Skeletal muscle tissue (tissue), 4 donors: ENCODE data around the gene TNIP2. TPM values are rescaled to one million over a fixed set of nuclear protein-coding genes. Genes with fewer than 3 reads are reported as not detected.

Experiments used
- H3K27ac ChIP-seq: one replicate; pipeline ENCODE4 v1.7.0; 2013; ENCODE audit warnings: mild to moderate bottlenecking, low read depth, low read length, inconsistent platforms
- H3K27me3 ChIP-seq, 3 donors: one replicate each; pipeline ENCODE4 v1.7.0; 2013; ENCODE audit warnings: low read length in 3 of 3; ENCODE audit not compliant: control insufficient read depth in 3 of 3, insufficient read depth in 3 of 3
- H3K36me3 ChIP-seq, 3 donors: one replicate each; pipeline ENCODE4 v1.7.0; 2013; ENCODE audit warnings: low read length in 3 of 3; ENCODE audit not compliant: control insufficient read depth in 3 of 3, insufficient read depth in 3 of 3
- H3K4me1 ChIP-seq, 3 donors: one replicate each; pipeline ENCODE4 v1.7.0; 2013; ENCODE audit warnings: low read length in 3 of 3, mild to moderate bottlenecking in 3 of 3; ENCODE audit not compliant: control insufficient read depth in 3 of 3, insufficient read depth in 3 of 3
- H3K4me3 ChIP-seq, 3 donors: one replicate each; pipeline ENCODE4 v1.7.0; 2013; ENCODE audit warnings: low read length in 3 of 3
- H3K9ac ChIP-seq, 3 donors: one replicate each; pipeline ENCODE4 v1.7.0; 2013; ENCODE audit warnings: low read length in 3 of 3, mild to moderate bottlenecking in 3 of 3, moderate library complexity in 2 of 3, low read depth in 1 of 3
- H3K9me3 ChIP-seq, 3 donors: one replicate each; pipeline ENCODE4 v1.7.0; 2013; ENCODE audit warnings: low read length in 3 of 3; ENCODE audit not compliant: control insufficient read depth in 3 of 3
- total RNA-seq: library from RNA; depleted of rRNA; stranded (reverse); fragments of >200 nt; gene quantifications from one replicate; pipeline ENCODE4 v1.2.3, GENCODE V29; 2014
- donor health status: Osteomylitis.

TNIP2 gene
- total RNA-seq, 1 donor from 2014 or later, result 14.6 TPM

DNA sequence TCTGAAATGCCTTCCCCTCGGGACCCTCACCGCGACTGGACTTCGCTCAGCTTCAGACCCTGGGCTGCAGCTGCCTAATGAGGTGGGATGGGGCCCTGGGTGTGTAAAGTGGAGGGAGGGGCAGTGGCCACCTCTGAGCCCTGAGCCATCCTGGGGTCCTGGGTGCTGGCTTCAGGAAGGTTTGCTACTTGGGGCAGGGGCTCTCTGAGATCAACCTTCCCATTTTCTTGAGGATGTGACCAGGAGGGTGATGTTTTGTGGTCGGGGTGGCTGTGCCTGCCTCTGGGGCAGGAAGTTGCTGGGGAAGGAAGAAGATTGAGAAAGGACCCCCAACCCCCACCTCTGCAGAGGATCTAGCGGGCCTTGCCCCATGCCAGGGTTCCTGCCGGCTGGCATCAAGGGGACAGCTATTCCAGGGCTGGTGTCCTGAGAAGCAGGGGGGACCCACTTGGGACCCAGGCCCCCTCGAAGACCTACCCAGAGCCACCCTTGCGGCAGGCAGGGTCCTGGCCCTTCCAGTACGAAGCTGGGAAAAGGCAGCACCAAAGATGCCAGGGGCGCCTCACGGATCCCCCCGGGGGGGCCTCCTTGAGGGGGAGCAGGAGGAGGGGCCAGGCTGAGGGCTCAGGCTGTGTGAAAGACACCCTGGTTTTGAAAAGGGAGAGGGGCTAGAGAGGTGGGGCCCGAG, 43.2 kb upstream of the TNIP2 start:
- Histone ChIP-seq H3K27ac (peak overlapping the region; percentile 87), H3K36me3 (no peaks in the 10 kb centered on the region), H3K9ac (peak overlapping the region in 1 of 3 donors; percentile 38), H3K4me1 (peaks cover 73 to 91% (median 86%) of the 10 kb centered on the region in 3 donors), H3K27me3 (no peaks in the 10 kb centered on the region), H3K4me3 (peak overlapping the region in 2 of 3 donors; percentile 3 to 9), H3K9me3 (no peaks in the 10 kb centered on the region)

DNA sequence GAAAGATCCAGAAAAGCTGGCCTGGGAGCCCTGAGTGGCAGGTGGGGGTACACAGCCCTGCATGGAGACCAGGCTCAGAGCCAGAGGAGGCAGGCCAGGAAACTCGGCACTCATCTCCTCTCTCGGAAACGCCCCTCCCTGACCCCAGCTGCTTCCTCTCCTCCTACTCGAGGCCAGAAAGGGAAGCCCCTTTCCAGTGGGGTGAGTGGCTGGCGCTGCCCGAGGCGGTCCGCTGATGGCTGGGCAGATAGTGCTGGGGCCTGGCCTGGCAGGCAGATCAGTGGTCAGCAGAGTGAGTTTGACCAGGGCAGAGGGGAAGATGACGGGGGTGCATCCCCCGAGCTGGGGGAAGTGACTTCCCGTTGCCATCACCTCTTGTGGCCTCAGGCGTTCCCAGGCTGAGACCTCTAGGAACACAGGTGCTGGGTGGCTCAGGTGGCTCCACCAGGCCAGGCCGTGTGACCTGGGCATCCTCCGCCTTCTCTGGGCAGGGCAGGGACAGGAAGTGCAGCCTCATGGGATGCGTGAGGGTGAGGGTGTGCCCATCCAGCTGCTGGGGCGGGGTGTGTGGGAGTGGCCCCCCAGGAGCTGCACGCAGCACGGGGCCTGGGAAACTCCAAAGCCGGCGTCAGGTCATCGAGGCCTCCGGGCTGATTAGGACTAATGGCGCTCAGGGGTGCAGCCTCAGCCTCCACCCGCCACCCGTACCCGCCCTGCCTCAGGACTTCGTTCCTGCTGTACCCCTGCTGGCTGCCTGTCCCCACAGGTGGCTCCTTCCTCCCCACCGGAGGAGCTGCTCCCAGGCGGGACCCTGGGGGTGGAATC, 42.5 kb upstream of the TNIP2 start:
- H3K27ac ChIP-seq, result peak overlapping the region; percentile 87
- no peaks in the 10 kb centered on the region for H3K36me3 ChIP-seq
- H3K4me3 ChIP-seq, result peak overlapping the region in 2 of 3 donors; percentile 3 to 22
- no peaks in the 10 kb centered on the region for H3K27me3 ChIP-seq
- peaks cover 75 to 91% (median 87%) of the 10 kb centered on the region in 3 donors for H3K4me1 ChIP-seq
- peak overlapping the region in 2 of 3 donors; percentile 33 to 38 for H3K9ac ChIP-seq
- no peaks in the 10 kb centered on the region for H3K9me3 ChIP-seq

DNA sequence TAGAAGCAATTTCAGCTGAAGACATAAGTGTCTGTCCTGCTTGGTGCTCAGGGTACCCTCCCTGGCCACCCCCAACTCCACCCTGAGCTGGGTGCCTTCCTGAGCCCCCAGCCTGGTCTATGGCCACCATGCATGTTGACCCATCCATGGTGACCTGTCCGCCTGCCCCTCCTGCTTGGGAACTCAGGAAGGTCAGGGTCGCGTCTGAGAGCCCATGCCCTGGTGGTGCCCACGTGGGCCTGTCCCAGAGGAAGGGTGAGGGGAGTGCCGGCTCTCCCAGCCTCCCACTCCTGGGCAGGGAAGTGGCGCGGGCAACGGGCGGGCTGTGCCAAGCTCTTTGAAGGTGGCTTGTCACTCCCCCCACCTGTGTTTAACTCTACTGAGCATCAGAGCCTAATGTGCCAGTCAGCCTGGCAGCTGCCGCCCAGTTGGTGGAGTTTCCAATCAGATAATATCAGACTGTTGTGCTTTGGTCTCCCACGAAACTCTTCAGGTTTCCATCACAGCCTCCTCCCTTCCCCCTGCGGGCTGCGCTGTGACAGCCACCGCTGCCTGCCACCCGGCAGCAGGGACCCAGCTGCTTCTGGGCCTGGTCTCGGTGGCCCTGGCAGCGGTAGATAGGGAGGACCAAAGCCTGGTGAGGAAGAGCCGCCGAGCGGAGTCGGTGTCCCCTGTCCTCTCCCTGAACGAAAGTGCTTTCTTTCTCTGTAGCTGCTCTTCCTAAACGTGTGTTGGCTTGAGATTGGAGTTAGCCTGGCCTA, 41.6 kb upstream of the TNIP2 start:
- no peak overlapping the region for H3K4me3 ChIP-seq
- H3K9ac ChIP-seq, result peak overlapping the region in 1 of 3 donors; percentile 14
- peaks cover 76 to 83% (median 81%) of the 10 kb centered on the region in 3 donors for H3K4me1 ChIP-seq

DNA sequence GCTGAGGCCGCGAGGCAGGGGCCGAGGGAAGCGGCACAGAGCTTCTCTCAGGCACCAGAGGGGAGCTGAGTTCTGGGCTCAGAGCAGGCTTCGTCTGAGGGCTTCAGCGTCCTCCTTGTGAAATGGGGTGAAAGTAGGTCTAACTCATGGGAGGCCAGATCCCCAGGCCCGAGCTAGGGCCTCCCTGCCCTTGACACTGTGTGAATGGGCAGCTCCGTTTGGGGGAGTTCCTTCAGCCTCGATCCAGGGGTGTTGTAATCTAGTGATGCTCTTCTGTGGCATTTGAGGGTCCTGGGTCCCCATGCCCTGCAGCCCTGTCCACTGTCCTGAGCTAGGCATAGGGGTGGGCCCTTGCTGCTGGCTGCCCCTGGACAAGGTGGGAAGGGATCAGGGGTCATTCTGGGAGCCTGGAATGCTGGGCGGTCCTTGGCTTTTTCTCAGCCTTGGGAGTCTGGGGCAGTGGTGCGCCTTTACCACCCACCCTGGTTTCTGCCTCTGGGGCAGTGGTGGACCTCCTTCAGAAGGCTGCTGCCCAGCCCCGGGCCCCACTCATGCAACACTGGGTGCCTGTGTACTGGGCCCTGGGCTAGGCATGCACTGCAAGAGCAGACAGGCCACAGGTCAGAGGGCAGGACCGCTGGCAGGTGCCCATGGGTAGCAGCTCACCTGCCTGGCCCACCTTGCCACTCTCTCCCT, 40.9 kb upstream of the TNIP2 start:
- H3K9me3 ChIP-seq, result no peaks in the 10 kb centered on the region
- H3K27me3 ChIP-seq, result no peaks in the 10 kb centered on the region
- H3K27ac ChIP-seq, result no peak overlapping the region
- peaks cover 75 to 86% (median 81%) of the 10 kb centered on the region in 3 donors for H3K4me1 ChIP-seq
- no peaks in the 10 kb centered on the region for H3K36me3 ChIP-seq
- H3K9ac ChIP-seq, result peak overlapping the region in 1 of 3 donors; percentile 25
- no peak overlapping the region for H3K4me3 ChIP-seq

More for the DNA sequence above, 41.6 kb upstream of the TNIP2 start:
- H3K36me3 ChIP-seq, result no peaks in the 10 kb centered on the region
- H3K27me3 ChIP-seq, result no peaks in the 10 kb centered on the region
- no peaks in the 10 kb centered on the region for H3K9me3 ChIP-seq
- peak overlapping the region; percentile 87 for H3K27ac ChIP-seq

DNA sequence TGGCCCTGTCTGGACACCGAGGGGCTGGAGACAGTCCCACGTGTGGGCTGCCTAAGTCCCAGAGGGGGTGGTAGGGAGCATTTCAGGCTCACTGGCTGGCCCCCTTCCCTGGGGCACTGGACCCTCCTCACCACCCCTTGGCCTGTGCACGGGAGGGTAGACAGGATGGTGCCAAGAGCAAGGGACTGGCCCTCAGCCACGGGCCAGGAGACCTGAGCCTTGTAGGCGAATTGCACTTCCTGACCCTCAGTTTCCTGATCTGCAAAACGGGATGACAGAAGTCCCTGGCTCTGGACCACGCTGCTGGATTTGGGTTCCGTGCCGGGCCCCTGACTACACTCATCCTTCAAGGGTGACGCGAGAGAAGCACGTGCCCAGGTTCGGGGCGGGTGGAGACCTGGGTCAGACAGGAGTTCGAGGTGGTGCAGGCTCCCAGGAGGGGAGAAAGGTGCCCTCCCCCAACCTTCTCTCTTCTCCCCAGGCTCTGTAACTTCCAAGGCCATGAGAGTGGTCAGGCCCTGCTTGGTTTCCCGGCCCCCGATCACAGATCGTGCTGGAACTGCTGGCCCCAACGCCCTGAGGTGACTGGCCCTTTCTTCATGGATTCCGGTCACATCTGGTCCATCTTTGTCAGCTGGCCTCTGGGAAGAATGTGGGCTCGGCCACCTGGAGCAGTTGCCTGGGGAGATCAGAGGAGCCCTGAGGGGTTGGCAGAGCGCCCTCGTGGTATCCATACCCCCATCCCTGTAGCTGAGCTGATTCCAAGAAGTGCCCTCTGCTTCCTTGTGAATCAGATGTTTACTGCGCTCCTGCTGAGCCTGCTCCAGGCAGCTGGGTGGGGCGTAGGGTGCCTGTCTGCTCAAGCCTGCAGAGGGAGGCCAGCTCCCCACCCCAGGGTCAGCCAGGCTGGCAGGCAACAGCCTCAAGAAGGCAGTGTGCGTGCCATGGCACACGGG, 40.0 kb upstream of the TNIP2 start:
- H3K9ac ChIP-seq, result peak overlapping the region in 1 of 3 donors; percentile 25
- no peak overlapping the region for H3K4me3 ChIP-seq
- H3K36me3 ChIP-seq, result no peaks in the 10 kb centered on the region
- H3K27ac ChIP-seq, result no peak overlapping the region
- no peaks in the 10 kb centered on the region for H3K9me3 ChIP-seq
- H3K27me3 ChIP-seq, result no peaks in the 10 kb centered on the region
- peaks cover 73 to 81% (median 80%) of the 10 kb centered on the region in 3 donors for H3K4me1 ChIP-seq

DNA sequence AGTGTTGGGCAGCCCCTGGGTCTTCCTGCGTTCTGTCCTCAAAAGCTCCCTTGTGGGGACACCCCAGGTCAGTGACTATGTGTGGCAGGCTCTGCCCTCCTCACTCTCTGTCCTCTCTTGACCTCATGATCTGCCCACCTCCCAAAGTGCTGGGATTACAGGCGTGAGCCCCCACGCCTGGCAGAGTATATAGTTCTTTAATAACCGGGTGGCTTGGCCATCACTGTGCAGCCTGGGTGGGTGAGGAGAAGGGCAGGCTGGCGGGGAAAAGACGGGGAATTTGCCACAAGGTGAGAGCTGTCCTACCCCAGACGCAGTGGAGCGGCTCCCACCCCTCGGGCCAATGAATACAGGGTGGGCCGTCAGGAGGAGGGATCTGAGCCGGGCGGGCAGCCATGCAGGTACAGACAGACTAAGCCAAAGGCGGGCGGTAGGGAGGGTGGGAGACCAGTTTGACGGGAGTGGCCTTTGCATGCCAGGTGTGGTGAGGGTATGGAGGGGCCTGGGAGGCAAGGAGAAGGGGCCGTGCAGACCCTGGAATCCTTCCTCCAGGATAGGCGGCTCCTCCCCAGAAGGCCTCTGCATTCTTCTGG, 39.3 kb upstream of the TNIP2 start:
- H3K27ac ChIP-seq, result peak overlapping the region; percentile 62
- peak overlapping the region in 1 of 3 donors; percentile 33 for H3K9ac ChIP-seq
- peaks cover 65 to 73% (median 72%) of the 10 kb centered on the region in 3 donors for H3K4me1 ChIP-seq

DNA sequence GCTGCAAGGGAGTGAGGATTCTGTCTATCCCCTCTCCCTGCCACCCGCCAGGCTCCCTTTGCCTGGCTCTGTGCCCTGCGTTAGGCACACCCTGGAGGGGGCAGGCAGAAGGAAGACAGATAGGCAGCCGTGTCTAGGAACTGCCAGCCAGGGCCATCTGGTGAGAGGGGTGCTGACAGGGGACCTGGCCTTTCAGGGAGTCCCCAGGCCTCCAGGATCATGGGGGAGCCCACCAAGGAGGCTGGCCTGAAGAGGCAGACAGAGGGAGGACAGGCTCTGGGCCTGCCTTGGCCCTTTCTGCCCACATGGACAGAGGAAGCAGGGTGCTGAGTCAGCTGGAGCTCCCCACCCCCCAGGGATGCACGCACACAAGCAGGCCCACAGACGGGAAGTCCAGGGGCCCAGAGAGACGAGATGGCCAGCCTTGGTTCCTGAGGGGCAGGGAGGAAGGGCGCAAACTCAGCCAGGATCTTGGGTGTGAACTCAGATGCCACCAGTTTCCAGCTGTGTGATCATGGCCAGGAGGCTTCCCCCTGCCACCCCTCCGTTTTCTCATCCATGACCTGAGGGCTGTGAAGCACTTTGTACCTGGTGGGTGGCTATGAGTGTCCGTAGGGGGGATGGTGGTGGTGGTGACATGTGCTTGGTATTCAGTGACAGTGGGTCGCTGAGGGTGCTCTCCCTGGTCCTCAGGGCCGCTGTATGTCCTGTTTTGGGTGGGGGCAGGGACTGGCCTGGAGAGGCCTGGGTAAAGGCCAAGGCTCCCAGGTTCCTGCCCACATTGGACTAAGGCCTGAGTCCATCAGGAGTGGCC, 38.6 kb upstream of the TNIP2 start:
- peak overlapping the region; percentile 62 for H3K27ac ChIP-seq
- peak overlapping the region; percentile 36 to 74 (median 43) for H3K9ac ChIP-seq
- H3K4me1 ChIP-seq, result peaks cover 59 to 67% (median 66%) of the 10 kb centered on the region in 3 donors
- no peaks in the 10 kb centered on the region for H3K36me3 ChIP-seq
- no peaks in the 10 kb centered on the region for H3K9me3 ChIP-seq
- no peaks in the 10 kb centered on the region for H3K27me3 ChIP-seq
- H3K4me3 ChIP-seq, result peak overlapping the region; percentile 69 to 73 (median 70)

More for the DNA sequence above, 39.3 kb upstream of the TNIP2 start:
- Histone ChIP-seq H3K9me3 (no peaks in the 10 kb centered on the region), H3K36me3 (no peaks in the 10 kb centered on the region), H3K4me3 (peak overlapping the region in 1 of 3 donors; percentile 73), H3K27me3 (no peaks in the 10 kb centered on the region)
